Activated T-helper 2 cell treated with anti-CD3 and anti-CD28 coated beads, Interferon-gamma antibody, Interleukin-2, Interleukin-4, amounts not matched to agents 10 μg/mL and 5 μg/mL and 100 μg/mL, durations not matched to agents 14 hours and 24 hours and 36 hours (primary cell): ENCODE data around the gene NR5A1. TPM values are rescaled to one million over a fixed set of nuclear protein-coding genes. Genes with fewer than 3 reads are reported as not detected.

Experiments used
- DNase-seq: peaks from one replicate; pipeline ENCODE4 v3.0.0; 2021; ENCODE audit warnings: low spot score
- H3K27ac Mint-ChIP-seq: one replicate; pipeline ENCODE4 v1.8.0; 2021; ENCODE audit warnings: mixed read lengths
- H3K27me3 Mint-ChIP-seq: one replicate; pipeline ENCODE4 v1.8.0; 2021; ENCODE audit warnings: low read depth, mixed read lengths
- H3K36me3 Mint-ChIP-seq: one replicate; pipeline ENCODE4 v1.8.0; 2021; ENCODE audit warnings: low read depth, mixed read lengths
- H3K4me1 Mint-ChIP-seq: one replicate; pipeline ENCODE4 v1.8.0; 2021; ENCODE audit warnings: low read depth, mixed read lengths
- H3K4me3 Mint-ChIP-seq: one replicate; pipeline ENCODE4 v1.8.0; 2021; ENCODE audit warnings: low read depth, mild to moderate bottlenecking, moderate library complexity, mixed read lengths
- H3K9me3 Mint-ChIP-seq: one replicate; pipeline ENCODE4 v1.8.0; 2021; ENCODE audit warnings: mixed read lengths
- intact Hi-C: fragments of 100-400 bp; cut with micrococcal nuclease; formaldehyde crosslinking; loops from one replicate; pipeline ENCODE4 v1.15.1; 2023
- total RNA-seq: library from RNA; stranded (reverse); gene quantifications from 2 replicates; pipeline ENCODE4 v1.2.3, GENCODE V29; 2022

NR5A1 gene
- total RNA-seq, 1 donor from 2014 or later: not detected

GRCh38 chr9:124493218-124493617 is 14.0 kb downstream of the NR5A1 start:
- H3K27me3 Mint-ChIP-seq: no peaks in the 10 kb centered on the region

GRCh38 chr9:124492818-124493217 is 14.4 kb downstream of the NR5A1 start:
- H3K4me1 Mint-ChIP-seq: peaks cover 4% of the 10 kb centered on the region
- DNase-seq: no peak
- no peaks in the 10 kb centered on the region for H3K27me3 Mint-ChIP-seq
- H3K4me3 Mint-ChIP-seq: no peak overlapping the region
- intact Hi-C loops: no loop called here
- no peaks in the 10 kb centered on the region for H3K9me3 Mint-ChIP-seq
- H3K36me3 Mint-ChIP-seq: no peaks in the 10 kb centered on the region
- H3K27ac Mint-ChIP-seq: no peak overlapping the region

More at GRCh38 chr9:124493218-124493617, 14.0 kb downstream of the NR5A1 start:
- Mint-ChIP-seq H3K4me1 (peaks cover 4% of the 10 kb centered on the region), H3K27ac (no peak overlapping the region), H3K9me3 (no peaks in the 10 kb centered on the region), H3K4me3 (no peak overlapping the region), H3K36me3 (no peaks in the 10 kb centered on the region)
- intact Hi-C loops: no loop called here
- no peak for DNase-seq

GRCh38 chr9:124491049-124491975 is 15.9 kb downstream of the NR5A1 start:
- Mint-ChIP-seq H3K4me1 (peaks cover 4% of the 10 kb centered on the region), H3K27ac (no peak overlapping the region), H3K4me3 (no peak overlapping the region), H3K9me3 (no peaks in the 10 kb centered on the region), H3K36me3 (no peaks in the 10 kb centered on the region), H3K27me3 (no peaks in the 10 kb centered on the region)
- no peak for DNase-seq
- intact Hi-C loops: no loop called here

- Mint-ChIP-seq H3K9me3 (no peaks in the 10 kb centered on the region), H3K4me1 (no peaks in the 10 kb centered on the region), H3K4me3 (no peak overlapping the region), H3K27me3 (no peaks in the 10 kb centered on the region), H3K36me3 (no peaks in the 10 kb centered on the region), H3K27ac (no peak overlapping the region)
- DNase-seq: no peak
- intact Hi-C loops: no loop called here
These were observed 17.2 kb downstream of the NR5A1 start for GRCh38 chr9:124490004-124490403.

GRCh38 chr9:124489222-124489621 is 18.0 kb downstream of the NR5A1 start:
- Mint-ChIP-seq H3K4me3 (no peak overlapping the region), H3K4me1 (no peaks in the 10 kb centered on the region), H3K27me3 (no peaks in the 10 kb centered on the region), H3K9me3 (no peaks in the 10 kb centered on the region), H3K36me3 (no peaks in the 10 kb centered on the region), H3K27ac (no peak overlapping the region)
- no peak for DNase-seq
- intact Hi-C loops: no loop called here

- no peak for DNase-seq
- Mint-ChIP-seq H3K27ac (no peak overlapping the region), H3K4me3 (no peak overlapping the region), H3K9me3 (no peaks in the 10 kb centered on the region), H3K4me1 (no peaks in the 10 kb centered on the region), H3K27me3 (no peaks in the 10 kb centered on the region), H3K36me3 (no peaks in the 10 kb centered on the region)
- intact Hi-C loops: no loop called here
These were observed 18.5 kb downstream of the NR5A1 start for GRCh38 chr9:124488641-124489210.

GRCh38 chr9:124487260-124488182 is 19.7 kb downstream of the NR5A1 start:
- Mint-ChIP-seq H3K4me1 (no peaks in the 10 kb centered on the region), H3K9me3 (no peaks in the 10 kb centered on the region), H3K27ac (no peak overlapping the region), H3K27me3 (no peaks in the 10 kb centered on the region), H3K4me3 (no peak overlapping the region), H3K36me3 (no peaks in the 10 kb centered on the region)
- intact Hi-C loops: no loop called here
- DNase-seq: no peak

- intact Hi-C loops: no loop called here
These were observed 20.4 kb downstream of the NR5A1 start for GRCh38 chr9:124486778-124487259.

GRCh38 chr9:124485936-124486335 is 21.3 kb downstream of the NR5A1 start:
- Mint-ChIP-seq H3K9me3 (no peaks in the 10 kb centered on the region), H3K4me1 (no peaks in the 10 kb centered on the region), H3K36me3 (no peaks in the 10 kb centered on the region), H3K27me3 (no peaks in the 10 kb centered on the region), H3K27ac (no peak overlapping the region), H3K4me3 (no peak overlapping the region)
- intact Hi-C loops: no loop called here
- DNase-seq: no peak

More at GRCh38 chr9:124486778-124487259, 20.4 kb downstream of the NR5A1 start:
- Mint-ChIP-seq H3K4me1 (no peaks in the 10 kb centered on the region), H3K9me3 (no peaks in the 10 kb centered on the region), H3K4me3 (no peak overlapping the region), H3K27ac (no peak overlapping the region), H3K27me3 (no peaks in the 10 kb centered on the region), H3K36me3 (no peaks in the 10 kb centered on the region)
- DNase-seq: no peak

- DNase-seq: no peak
- H3K9me3 Mint-ChIP-seq: no peaks in the 10 kb centered on the region
- H3K4me3 Mint-ChIP-seq: no peak overlapping the region
- no peaks in the 10 kb centered on the region for H3K36me3 Mint-ChIP-seq
- intact Hi-C loops: no loop called here
- peaks cover 2% of the 10 kb centered on the region for H3K27me3 Mint-ChIP-seq
- no peak overlapping the region for H3K27ac Mint-ChIP-seq
- no peaks in the 10 kb centered on the region for H3K4me1 Mint-ChIP-seq
These were observed 22.0 kb downstream of the NR5A1 start for GRCh38 chr9:124485201-124485600.

GRCh38 chr9:124483481-124483880 is 23.7 kb downstream of the NR5A1 start:
- Mint-ChIP-seq H3K27me3 (peaks cover 7% of the 10 kb centered on the region), H3K4me3 (no peak overlapping the region), H3K4me1 (no peaks in the 10 kb centered on the region), H3K36me3 (no peaks in the 10 kb centered on the region), H3K9me3 (no peaks in the 10 kb centered on the region), H3K27ac (no peak overlapping the region)
- intact Hi-C loops: no loop called here
- DNase-seq: no peak

- H3K9me3 Mint-ChIP-seq: no peaks in the 10 kb centered on the region
- H3K4me3 Mint-ChIP-seq: no peak overlapping the region
- no peaks in the 10 kb centered on the region for H3K36me3 Mint-ChIP-seq
- H3K4me1 Mint-ChIP-seq: no peaks in the 10 kb centered on the region
- H3K27ac Mint-ChIP-seq: no peak overlapping the region
- intact Hi-C loops: no loop called here
- peaks cover 8% of the 10 kb centered on the region for H3K27me3 Mint-ChIP-seq
- no peak for DNase-seq
These were observed 24.7 kb downstream of the NR5A1 start for GRCh38 chr9:124482431-124483031.
